HepG2 (cell line): Measurements from ENCODE around the gene NUP214. TPM values are rescaled to one million over a fixed set of nuclear protein-coding genes. Genes with fewer than 3 reads are reported as not detected.

Experiments
- CHD2 ChIP-seq: IDR thresholded peaks from 2 replicates; pipeline ENCODE4 v1.6.1; 2011; ENCODE audit warnings: low read depth, low read length, improper control_type of control experiment
- CREB3 ChIP-seq: sonication (generic); formaldehyde crosslinking; IDR thresholded peaks from 2 replicates; pipeline ENCODE4 v1.5.0; 2020; ENCODE audit warnings: missing genetic modification reagents
- MLXIP ChIP-seq: sonication (generic); formaldehyde crosslinking; IDR thresholded peaks from 2 replicates; pipeline ENCODE4 v1.9.0; 2021; ENCODE audit warnings: missing genetic modification reagents, borderline replicate concordance
- NFYB ChIP-seq: sonication (generic); formaldehyde crosslinking; IDR thresholded peaks from 2 replicates; pipeline ENCODE4 v1.4.0; 2020; ENCODE audit warnings: missing genetic modification reagents
- PRMT3 ChIP-seq: sonication (generic); formaldehyde crosslinking; IDR thresholded peaks from 2 replicates; pipeline ENCODE4 v1.8.1; 2022; ENCODE audit warnings: low read depth, mild to moderate bottlenecking, moderate library complexity, missing genetic modification reagents, borderline replicate concordance
- SAFB2 ChIP-seq: sonication (generic); formaldehyde crosslinking; IDR thresholded peaks from 2 replicates; pipeline ENCODE4 v1.5.1; 2020; ENCODE audit warnings: missing genetic modification reagents, low read depth, mild to moderate bottlenecking, borderline replicate concordance
- SP2 ChIP-seq: sonication (generic); formaldehyde crosslinking; IDR thresholded peaks from 2 replicates; pipeline ENCODE4 v1.5.1; 2020; ENCODE audit warnings: mild to moderate bottlenecking, missing genetic modification reagents
- TEAD2 ChIP-seq: sonication (generic); formaldehyde crosslinking; IDR thresholded peaks from 2 replicates; pipeline ENCODE4 v1.9.0; 2021; ENCODE audit warnings: missing genetic modification reagents
- ZBTB21 ChIP-seq: sonication (generic); formaldehyde crosslinking; IDR thresholded peaks from 2 replicates; pipeline ENCODE4 v1.4.0; 2020; ENCODE audit warnings: missing genetic modification reagents
- ZNF136 ChIP-seq: sonication (generic); formaldehyde crosslinking; IDR thresholded peaks from 2 replicates; pipeline ENCODE4 v1.8.1; 2022; ENCODE audit warnings: low read depth, mild to moderate bottlenecking, moderate library complexity, missing genetic modification reagents
- ZNF317 ChIP-seq: sonication (generic); formaldehyde crosslinking; IDR thresholded peaks from 2 replicates; pipeline ENCODE4 v1.5.0; 2020; ENCODE audit warnings: mild to moderate bottlenecking, missing genetic modification reagents
- ZNF512 ChIP-seq: sonication (generic); formaldehyde crosslinking; IDR thresholded peaks from 2 replicates; pipeline ENCODE4 v1.4.0; 2020; ENCODE audit warnings: mild to moderate bottlenecking, missing genetic modification reagents
- ZNF605 ChIP-seq: sonication (generic); formaldehyde crosslinking; IDR thresholded peaks from 2 replicates; pipeline ENCODE4 v1.8.0; 2022; ENCODE audit warnings: mild to moderate bottlenecking, missing genetic modification reagents
- ZNF614 ChIP-seq: IDR thresholded peaks from 2 replicates; pipeline ENCODE4 v1.6.1; 2018; ENCODE audit warnings: missing biosample characterization, missing genetic modification reagents, inconsistent platforms, borderline replicate concordance
- ZNF674 ChIP-seq: sonication (generic); formaldehyde crosslinking; IDR thresholded peaks from 2 replicates; pipeline ENCODE4 v1.5.0; 2020; ENCODE audit warnings: low read depth, mild to moderate bottlenecking, missing genetic modification reagents
- ZNF766 ChIP-seq: sonication (generic); formaldehyde crosslinking; IDR thresholded peaks from 2 replicates; pipeline ENCODE4 v1.5.0; 2020; ENCODE audit warnings: missing genetic modification reagents, borderline replicate concordance
- ZSCAN20 ChIP-seq: sonication (generic); formaldehyde crosslinking; IDR thresholded peaks from 2 replicates; pipeline ENCODE4 v1.4.0; 2020; ENCODE audit warnings: missing genetic modification reagents, mild to moderate bottlenecking, borderline replicate concordance
- polyA plus RNA-seq, 8 experiments: library from polyadenylated mRNA; depleted of rRNA in 3 of 8; stranded (reverse) in 7 of 8; unstranded in 1 of 8; fragments of >200 nt; fragmentation: Illumina TruSeq in 4 of 8; extraction: Trizol in 4 of 8; gene quantifications; 2 replicates each; pipeline versions ENCODE4 v1.2.1 to v1.2.3, GENCODE V29; 2011 to 2016; ENCODE audit warnings: low read depth in 4 of 8, missing spikeins in 1 of 8, mixed read lengths in 1 of 8; ENCODE audit not compliant: insufficient read depth in 1 of 8
- total RNA-seq, 5 experiments: library from RNA; depleted of rRNA; stranded (reverse); fragments of >200 nt; fragmentation: Illumina TruSeq; extraction: Trizol; gene quantifications; 2 replicates each; pipeline ENCODE4 v1.2.3, GENCODE V29; 2016; ENCODE audit warnings: low read depth in 1 of 5
- TF ChIP-seq, protein P1 (sequence below): IDR thresholded peaks from 2 replicates; pipeline ENCODE4 v1.6.1; 2016; ENCODE audit warnings: low read depth
- TF ChIP-seq, protein P2 (sequence below): sonication (generic); formaldehyde crosslinking; IDR thresholded peaks from 2 replicates; pipeline ENCODE4 v1.5.0; 2020; ENCODE audit warnings: missing genetic modification reagents

Gene NUP214
- total and polyA plus RNA-seq, 2 of the 13 experiments (the other 11 are each of a cell fraction or from before 2014, with no cell fraction given): 8.4 to 16.0 TPM

GRCh38 chr9:131078427-131079366, 46.7 kb upstream of the NUP214 start (continued):
- TF ChIP-seq ZNF766 (CRISPR knock-in tag): no peak
- TF ChIP-seq ZNF674 (CRISPR knock-in tag): no peak
- no peak for TF ChIP-seq SP2 (CRISPR knock-in tag)
- no peak for TF ChIP-seq SAFB2
- no peak for TF ChIP-seq CHD2
- no peak for TF ChIP-seq ZNF605 (CRISPR knock-in tag)
- no peak for TF ChIP-seq PRMT3 (CRISPR knock-in tag)
- TF ChIP-seq ZNF136: no peak
- TF ChIP-seq ZSCAN20: no peak
- TF ChIP-seq, protein P1, sequence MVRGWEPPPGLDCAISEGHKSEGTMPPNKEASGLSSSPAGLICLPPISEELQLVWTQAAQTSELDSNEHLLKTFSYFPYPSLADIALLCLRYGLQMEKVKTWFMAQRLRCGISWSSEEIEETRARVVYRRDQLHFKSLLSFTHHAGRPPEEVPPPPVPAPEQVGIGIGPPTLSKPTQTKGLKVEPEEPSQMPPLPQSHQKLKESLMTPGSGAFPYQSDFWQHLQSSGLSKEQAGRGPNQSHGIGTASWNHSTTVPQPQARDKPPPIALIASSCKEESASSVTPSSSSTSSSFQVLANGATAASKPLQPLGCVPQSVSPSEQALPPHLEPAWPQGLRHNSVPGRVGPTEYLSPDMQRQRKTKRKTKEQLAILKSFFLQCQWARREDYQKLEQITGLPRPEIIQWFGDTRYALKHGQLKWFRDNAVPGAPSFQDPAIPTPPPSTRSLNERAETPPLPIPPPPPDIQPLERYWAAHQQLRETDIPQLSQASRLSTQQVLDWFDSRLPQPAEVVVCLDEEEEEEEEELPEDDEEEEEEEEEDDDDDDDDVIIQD (CRISPR knock-in tag): no peak
- no peak for TF ChIP-seq ZBTB21 (CRISPR knock-in tag)
- no peak for TF ChIP-seq MLXIP (CRISPR knock-in tag)
- TF ChIP-seq, protein P2, sequence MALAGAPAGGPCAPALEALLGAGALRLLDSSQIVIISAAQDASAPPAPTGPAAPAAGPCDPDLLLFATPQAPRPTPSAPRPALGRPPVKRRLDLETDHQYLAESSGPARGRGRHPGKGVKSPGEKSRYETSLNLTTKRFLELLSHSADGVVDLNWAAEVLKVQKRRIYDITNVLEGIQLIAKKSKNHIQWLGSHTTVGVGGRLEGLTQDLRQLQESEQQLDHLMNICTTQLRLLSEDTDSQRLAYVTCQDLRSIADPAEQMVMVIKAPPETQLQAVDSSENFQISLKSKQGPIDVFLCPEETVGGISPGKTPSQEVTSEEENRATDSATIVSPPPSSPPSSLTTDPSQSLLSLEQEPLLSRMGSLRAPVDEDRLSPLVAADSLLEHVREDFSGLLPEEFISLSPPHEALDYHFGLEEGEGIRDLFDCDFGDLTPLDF (CRISPR knock-in tag): no peak
- TF ChIP-seq ZNF317 (CRISPR knock-in tag): no peak
- TF ChIP-seq NFYB (CRISPR knock-in tag): no peak
- TF ChIP-seq CREB3: no peak
- no peak for TF ChIP-seq ZNF614 (CRISPR knock-in tag)
- no peak for TF ChIP-seq ZNF512
- TF ChIP-seq TEAD2 (CRISPR knock-in tag): no peak
